Fibroblast of skin of scalp (primary cell): ENCODE results near the gene NMNAT1.
A peak's percentile ranks its signal among the peaks of the same experiment; 100 is the strongest.
"Not testable (repeated sequence)": the region's sequence is repeated elsewhere in the genome, so short reads cannot be mapped to it uniquely, and the experiment has no call there.

Experiments
- DNase-seq: peaks from one replicate; pipeline ENCODE4 v3.0.0-alpha.2; 2013

NMNAT1 gene

DNA sequence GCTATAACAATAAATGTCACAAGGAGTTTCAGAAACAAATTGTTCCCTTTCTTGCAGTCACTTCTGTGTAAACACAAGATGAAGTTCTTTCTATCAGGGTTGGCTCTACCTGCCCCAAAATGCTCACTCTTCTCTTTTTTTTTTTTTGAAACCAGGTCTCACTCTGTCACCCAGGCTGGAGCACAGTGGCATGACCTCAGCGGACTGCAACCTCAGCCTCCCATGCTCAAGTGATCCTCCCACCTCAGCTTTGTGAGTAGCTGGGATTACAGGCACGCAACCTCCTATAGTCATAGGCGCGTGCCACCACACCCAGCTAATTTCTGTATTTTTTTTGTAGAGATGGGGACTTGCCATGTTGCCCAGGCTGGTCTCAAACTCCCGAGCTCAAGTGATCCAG is 22.7 kb upstream of the NMNAT1 start:
- DNase-seq = no peak

DNA sequence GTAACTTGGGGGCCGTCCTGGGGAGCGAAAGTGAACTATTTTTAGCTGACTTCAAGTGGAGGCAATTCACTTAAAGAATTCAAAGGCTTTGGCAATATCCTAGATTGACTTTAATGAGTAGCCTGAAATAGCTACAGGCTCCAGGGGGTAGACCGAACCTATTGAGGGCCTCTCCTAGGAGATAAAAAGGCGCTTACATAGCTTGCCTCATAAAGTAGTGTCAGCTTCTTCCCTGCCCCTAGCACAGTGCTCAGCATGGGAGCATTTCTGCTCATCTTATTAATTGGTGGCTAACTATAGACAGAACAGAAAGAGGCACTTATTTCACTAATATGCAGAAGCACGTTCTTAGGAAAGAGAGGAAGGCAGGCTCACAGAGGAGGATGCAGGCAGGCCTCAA is 20.9 kb upstream of the NMNAT1 start:
- no peak for DNase-seq

DNA sequence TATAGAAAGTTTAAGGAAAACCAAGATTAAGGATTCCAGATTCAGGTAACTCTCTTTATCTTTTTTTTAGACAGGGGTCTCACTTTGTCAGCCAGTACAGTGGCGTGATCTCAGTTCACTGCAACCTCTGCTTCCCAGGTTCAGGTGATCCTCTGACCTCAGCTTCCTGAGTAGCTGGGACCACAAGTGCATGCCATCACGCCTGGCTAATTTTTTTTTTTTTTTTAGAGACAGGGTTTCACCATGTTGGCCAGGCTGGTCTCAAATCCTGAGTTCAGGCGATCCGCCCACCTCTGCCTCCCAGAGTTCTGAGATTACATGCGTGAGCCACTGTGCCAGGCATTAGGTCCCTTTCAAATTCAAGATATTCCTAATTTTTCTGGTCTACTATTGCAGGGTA is 16.0 kb upstream of the NMNAT1 start:
- DNase-seq = no peak

DNA sequence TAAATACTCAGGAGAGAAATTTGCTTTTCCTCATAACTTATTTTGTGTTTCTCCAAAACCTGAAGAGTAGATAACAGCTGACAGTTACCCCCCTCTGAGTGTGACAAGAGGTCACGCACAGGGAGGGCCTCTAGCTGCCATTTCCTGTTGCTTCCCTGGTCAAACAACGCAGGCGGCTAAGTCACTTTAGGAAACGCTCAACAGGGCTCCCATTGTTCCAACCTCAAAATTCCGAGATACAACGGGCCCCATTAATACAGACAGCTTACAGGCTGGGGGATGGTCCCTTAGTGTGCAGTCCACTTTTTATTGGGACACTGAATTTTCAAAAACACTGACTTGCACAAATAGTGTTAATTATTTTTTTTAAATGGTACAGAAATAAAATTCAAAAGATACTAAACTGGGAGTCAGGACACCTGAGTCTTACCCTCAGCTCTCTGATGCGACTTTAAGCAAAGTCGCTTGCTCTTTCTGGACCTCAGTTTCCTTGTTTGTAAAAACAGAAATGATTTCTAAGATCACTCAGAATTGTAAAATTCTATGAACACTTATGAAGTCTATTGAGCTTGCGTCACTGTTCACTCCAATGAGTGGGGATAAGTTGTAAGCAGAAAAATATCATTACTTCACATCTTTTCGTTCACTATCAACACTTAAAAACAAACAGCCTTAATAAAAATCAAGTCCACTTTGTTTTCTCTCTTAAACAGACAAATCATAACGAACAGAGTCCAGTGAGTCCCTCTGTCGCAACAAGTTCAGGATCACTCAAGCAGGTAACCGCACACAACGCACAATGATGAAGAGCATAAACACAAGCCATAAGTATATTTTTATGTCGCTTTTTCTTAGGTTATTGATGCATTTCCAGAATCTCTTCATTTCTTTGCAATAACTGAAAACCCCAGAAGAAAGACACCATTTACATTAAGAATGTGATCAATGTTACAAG is 13.6 kb upstream of the NMNAT1 start:
- DNase-seq = no peak

DNA sequence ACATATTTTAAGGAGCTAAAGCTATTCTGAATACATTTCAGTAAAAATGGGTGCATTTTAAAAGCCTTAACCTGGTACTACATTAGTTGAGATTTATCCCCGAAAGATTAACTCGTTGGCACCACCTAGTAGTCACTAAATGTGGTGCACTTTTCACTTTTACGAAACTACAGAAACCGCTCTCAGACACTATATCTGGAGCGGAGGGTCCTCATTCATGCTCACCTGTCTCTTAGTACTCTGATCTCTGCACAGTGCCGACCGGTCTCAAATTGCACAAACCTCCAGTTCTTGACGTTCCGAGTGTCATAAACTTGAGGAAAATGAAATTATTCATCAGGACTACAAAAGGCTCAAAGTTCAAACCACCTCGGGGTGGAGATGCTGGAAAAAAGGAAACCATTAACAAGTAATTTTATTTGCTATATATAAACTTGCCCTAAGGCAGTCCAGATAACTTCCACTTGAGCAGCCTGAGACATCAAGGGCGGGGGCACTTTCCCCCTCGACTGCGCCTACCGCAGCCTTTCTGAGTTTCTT is 806 bp upstream of the NMNAT1 start:
- peak; percentile 63 for DNase-seq

- no peak for DNase-seq
Measured at GRCh38 chr1:9946315-9946714, 3.0 kb downstream of the NMNAT1 start.

GRCh38 chr1:9957726-9958125 is 14.5 kb downstream of the NMNAT1 start:
- no peak for DNase-seq

DNA sequence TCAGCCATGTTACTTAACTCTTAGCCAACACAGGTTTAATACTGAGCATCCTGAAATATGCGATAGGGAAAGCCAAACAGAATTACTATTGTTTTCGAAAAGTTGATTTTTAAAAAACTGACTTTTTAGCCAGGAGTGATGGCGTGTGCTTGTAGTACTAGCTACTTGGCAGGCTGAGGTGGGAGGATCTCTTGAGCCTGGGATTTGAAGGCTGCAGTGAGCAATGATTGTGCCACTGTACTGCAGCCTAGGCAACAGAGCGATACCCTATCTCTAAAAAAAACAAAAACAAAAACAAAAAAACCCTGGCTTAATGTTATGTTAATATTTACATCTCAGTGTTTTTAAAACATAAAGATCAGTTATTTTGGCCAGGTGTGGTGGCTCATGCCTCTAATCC is 16.7 kb downstream of the NMNAT1 start:
- DNase-seq = no peak

DNA sequence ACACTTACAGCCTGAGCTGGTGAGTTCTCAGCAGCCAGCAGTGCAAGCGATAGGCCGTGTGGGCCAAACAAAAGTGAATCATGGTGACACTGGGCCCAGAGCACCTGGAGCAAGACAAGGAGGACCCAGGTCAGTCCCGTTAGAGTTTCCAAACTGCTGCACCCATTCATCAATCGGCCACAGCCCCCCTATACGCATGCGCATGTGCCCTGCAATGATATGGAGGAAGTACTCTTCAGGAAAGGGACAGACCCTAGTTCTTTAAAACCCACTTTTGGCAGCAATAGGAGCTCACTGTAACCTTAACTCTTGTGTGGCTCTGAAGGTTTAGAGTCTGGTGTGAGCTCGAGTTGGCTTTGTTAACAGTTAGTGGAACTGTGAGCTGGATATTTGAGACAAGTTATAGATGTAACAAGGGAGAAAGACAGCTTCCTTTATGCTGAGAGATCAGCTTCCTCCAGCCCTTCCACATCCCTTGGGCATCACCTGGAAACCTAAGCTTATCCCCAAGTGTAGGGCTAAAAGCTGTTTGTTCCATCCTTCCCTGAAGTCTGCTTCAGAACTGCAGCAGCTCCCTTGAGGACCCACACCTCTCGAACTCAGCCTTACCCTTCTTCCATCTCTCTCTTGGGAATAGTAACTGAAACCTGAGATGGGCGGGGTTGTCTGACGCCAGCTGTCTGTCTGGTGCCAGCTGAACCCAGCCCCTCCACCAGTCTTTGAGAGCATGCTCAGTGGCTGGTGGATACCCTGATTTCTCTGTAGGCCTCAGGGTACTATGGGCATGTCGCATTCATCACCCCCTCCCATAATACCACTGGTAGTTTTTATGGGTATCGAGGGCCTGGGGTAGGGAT is 17.7 kb downstream of the NMNAT1 start:
- peak; percentile 32 for DNase-seq

GRCh38 chr1:9984253-9984652 is 41.0 kb downstream of the NMNAT1 start:
- no peak for DNase-seq

DNA sequence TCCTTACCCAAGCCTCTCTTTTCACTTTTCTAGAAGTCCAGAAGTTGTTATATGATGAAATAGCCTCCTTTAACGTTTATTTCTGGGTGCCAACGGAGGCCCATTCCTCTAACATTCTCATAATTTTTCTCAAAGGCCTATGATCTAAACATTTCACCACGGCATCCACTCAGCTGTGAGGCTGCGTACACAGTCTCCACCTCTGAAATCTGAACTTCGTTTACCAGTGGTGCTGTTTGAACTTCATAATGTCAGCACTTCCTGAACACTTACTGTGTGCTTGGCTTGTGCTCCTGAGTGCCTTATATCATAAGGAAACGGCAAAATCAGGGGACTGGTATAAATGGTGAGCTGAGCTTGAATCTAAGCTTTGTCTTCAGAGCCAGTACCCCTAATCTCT is 41.7 kb downstream of the NMNAT1 start:
- no peak for DNase-seq

DNA sequence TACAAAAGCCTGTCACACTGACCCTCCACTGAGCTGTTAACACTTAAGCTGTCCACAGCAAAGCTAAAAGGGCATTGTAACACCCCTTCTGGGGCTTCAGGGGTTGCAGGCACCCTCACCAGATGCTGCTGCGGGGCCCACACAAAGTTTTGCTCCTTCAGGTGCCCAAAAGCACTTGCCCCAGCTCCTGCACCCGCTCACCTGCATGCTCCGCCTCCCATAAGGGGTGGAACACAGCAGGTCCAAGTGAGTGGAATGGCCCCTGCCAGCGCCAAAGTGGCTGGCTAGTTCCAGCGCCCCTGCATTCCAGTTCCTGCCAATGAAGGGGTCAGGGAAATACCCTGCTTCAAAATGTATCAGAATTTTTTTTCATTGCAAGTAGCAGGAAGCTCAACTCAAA is 46.5 kb downstream of the NMNAT1 start:
- DNase-seq = no peak

DNA sequence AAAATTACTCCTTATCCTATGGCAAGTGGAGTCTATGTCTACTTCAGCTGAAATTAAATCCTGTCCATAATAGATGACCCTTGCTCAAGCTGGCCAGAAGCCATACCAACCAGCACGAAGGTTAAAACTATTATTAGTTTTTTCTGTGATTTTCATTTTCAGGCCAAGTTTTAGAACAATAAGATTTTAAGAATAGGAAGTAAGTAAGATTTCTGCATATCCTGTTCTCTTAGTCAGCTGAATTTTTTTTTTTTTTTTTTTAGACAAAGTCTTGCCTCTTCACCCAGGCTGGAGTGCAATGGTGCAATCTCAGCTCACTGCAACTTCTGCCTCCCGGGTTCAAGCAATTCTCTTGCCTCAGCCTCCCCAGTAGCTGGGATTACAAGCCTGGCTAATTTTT is 47.7 kb downstream of the NMNAT1 start:
- DNase-seq = no peak

DNA sequence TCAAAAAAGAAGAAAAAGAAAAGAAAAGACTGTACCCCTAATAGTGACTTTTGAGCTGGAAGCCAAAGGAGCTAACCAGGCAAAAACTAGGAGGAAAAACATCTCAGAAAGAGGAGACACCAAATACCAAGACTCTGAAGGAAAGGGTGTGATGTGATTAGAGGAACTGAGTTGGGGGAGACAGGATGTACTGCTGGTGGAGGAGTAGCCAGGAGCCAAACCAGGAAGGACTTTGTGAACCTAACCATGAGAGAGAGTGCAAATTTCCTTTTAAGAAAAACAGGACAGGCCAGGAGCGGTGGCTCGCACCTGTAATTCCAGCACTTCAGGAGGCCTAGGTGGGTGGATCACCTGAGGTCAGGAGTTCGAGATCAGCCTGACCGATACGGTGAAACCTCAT is 49.6 kb downstream of the NMNAT1 start:
- DNase-seq = no peak

- no peak for DNase-seq
Measured at GRCh38 chr1:9993561-9994075, 50.3 kb downstream of the NMNAT1 start.

DNA sequence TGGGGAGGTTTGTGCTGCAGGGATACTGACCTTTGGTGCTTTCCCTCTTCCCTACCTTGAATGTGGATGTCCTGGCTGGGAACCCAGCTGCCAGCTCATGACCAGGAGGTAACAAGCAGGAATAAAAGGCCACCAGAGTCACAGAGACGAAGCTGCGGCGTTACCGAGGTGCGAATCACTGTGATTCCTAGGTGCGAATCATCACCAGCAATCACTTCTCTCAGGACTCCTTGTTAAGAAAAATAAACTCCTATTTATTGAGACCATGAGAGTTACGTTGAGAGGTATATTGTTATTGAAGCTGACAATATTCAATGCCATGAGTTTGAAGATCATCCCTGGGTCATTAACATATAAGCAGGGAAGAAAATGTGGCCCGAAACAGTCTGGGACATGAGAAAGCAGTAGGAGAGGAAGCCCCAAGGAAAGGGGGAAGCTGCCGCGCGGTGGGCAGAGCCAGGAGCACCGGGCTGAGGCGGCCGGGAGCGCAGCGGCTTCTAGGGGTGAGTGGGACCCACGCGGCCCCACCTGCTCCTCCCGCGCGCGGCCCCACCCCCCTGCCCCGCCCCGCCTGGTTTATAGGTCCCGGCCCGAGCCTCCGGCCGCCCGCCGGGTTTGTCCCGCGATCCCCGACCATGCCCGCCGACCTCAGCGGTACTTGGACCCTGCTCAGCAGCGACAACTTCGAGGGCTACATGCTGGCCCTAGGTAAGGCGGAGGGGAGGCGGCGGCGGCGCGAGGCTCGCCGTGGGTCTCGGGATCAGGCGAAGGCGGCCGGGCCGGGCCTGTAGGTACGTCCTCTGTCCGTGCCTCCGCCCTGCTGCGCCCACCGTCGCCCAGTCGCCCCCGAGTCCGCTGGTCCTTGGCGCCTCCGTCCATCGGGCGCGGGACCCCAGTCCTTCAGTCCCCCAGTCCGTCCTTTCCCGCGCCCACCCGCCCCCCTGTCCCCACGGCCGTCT is 53.6 kb downstream of the NMNAT1 start, which contains the start of gene RBP7:
RBP7 (plus strand) TSS at position 605 of the 959 bp plus-strand sequence; CDS start at position 636, 31 bp downstream.
- DNase-seq = no peak

GRCh38 chr1:10001016-10001665 is 57.9 kb downstream of the NMNAT1 start:
- DNase-seq = no peak

- not testable (repeated sequence) for DNase-seq
Measured at GRCh38 chr1:10005248-10005647, 62.0 kb downstream of the NMNAT1 start.

DNA sequence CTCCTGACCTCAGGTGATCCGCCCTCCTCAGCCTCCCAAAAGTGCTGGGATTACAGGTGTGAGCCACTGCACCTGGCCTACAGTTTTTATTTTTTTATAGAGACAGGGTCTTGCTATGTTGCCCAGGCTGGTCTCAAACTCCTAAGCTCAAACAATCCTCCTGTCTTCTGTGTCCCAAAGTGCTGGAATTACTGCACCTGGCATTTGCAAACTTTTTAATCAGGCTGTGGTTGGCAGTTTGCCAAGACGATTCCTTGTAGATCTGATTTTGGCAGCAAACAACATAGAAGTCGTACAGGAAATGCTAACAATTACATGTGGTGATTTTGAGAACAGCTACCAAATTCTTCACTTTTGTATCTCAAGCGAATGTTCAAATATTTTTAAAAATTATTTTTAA is 63.9 kb downstream of the NMNAT1 start:
- no peak for DNase-seq

DNA sequence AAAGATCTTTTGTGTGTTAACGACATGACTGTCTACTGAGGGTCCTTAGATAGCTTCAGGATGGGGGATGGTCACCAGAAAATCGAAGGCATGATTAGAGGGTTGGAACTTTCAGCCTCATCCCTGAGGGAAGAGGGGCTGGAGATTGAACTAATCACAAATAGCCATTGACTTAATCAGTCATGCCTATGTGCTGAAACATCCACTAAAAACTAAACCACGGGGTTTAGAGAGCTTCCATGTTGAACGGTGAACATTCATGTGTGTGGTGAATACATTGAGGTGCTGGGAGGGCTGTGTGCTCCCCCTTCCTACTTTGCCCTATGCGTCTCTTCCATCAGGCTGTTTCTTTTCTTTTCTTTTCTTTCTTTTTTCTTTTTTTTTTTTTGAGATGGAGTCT is 70.7 kb downstream of the NMNAT1 start:
- peak; percentile 26 for DNase-seq

- no peak for DNase-seq
Measured at GRCh38 chr1:10019561-10019960, 76.3 kb downstream of the NMNAT1 start.
